Heart right ventricle (tissue), 16 donors: ENCODE measurements around the gene SYTL5. TPM values are rescaled to one million over a fixed set of nuclear protein-coding genes. Genes with fewer than 3 reads are reported as not detected.

Source experiments
- ATAC-seq, 8 donors: fragments of 200-7000 bp; cut with Tn5 transposase; one replicate each; pipeline ENCODE4 v1.9.1; 2020; ENCODE audit warnings: mild to moderate bottlenecking in 8 of 8, moderate library complexity in 8 of 8, moderate number of reproducible peaks in 1 of 8
- DNase-seq, 2 donors: peaks; one replicate each; pipeline ENCODE4 v3.0.0-alpha.2; 2020
- H3K27ac ChIP-seq, 10 donors: fragments of 200-600 bp; sonication (generic) in 2 of 10; one replicate each; pipeline versions ENCODE4 v1.5.0 to v1.8.0; 2020 to 2022; ENCODE audit warnings: mild to moderate bottlenecking in 3 of 10
- H3K27me3 ChIP-seq, 7 donors: fragments of 200-600 bp; one replicate each; pipeline ENCODE4 v1.8.0; 2021 to 2022; ENCODE audit warnings: mild to moderate bottlenecking in 2 of 7
- H3K36me3 ChIP-seq, 9 donors: fragments of 200-600 bp; sonication (generic) in 1 of 9; one replicate each; pipeline versions ENCODE4 v1.5.0 to v1.8.0; 2020 to 2022; ENCODE audit warnings: mild to moderate bottlenecking in 2 of 9
- H3K4me1 ChIP-seq, 9 donors: fragments of 200-600 bp; sonication (generic) in 1 of 9; one replicate each; pipeline versions ENCODE4 v1.5.0 to v1.8.0; 2020 to 2022; ENCODE audit warnings: mild to moderate bottlenecking in 4 of 9
- H3K4me3 ChIP-seq, 10 donors: fragments of 200-600 bp; sonication (generic) in 2 of 10; one replicate each; pipeline versions ENCODE4 v1.5.0 to v1.8.0; 2020 to 2022; ENCODE audit warnings: mild to moderate bottlenecking in 7 of 10, moderate library complexity in 2 of 10
- H3K9me3 ChIP-seq, 11 donors: fragments of 200-600 bp in 10 of 11; sonication (generic) in 2 of 11; one replicate each; pipeline versions ENCODE4 v1.5.0 to v1.8.0; 2013 to 2022; ENCODE audit warnings: mild to moderate bottlenecking in 2 of 11, control low read depth in 1 of 11, moderate library complexity in 1 of 11
- WGBS, 2 donors: extraction: QIAGEN DNeasy Blood & Tissue Kit; methylation state at CpG; one replicate each; pipeline ENCODE4 v1.1.7; 2013; ENCODE audit warnings: inconsistent platforms in 1 of 2; 5-methylcytosine and 5-hydroxymethylcytosine counted together
- intact Hi-C, 10 donors: fragments of 100-400 bp; cut with DNase I; formaldehyde crosslinking; loops; one replicate each; pipeline versions ENCODE4 v1.11.1 to v1.14.2; 2022
- polyA plus RNA-seq, 2 donors: library from polyadenylated mRNA; stranded (reverse); fragments of 200-250 nt; gene quantifications; one replicate each; pipeline ENCODE4 v1.2.3, GENCODE V29; 2013
- total RNA-seq, 10 donors: library from RNA; stranded (reverse); fragmentation: NEBNext Ultra II Directional in 3 of 10; extraction: Animal tissue kit (Norgen Biotek cat#: 25700) in 3 of 10; gene quantifications; one replicate each; pipeline versions ENCODE4 v1.2.1 to v1.2.4, GENCODE V29; 2021 to 2023
- TF ChIP-seq, protein P1 (sequence below), 9 donors: fragments of 200-600 bp; sonication (generic) in 2 of 9; IDR thresholded peaks; one replicate each; pipeline versions ENCODE4 v1.5.0 to v1.8.0; 2021 to 2022; ENCODE audit warnings: antibody characterized with exemption in 9 of 9, mild to moderate bottlenecking in 5 of 9, moderate library complexity in 1 of 9
- donor health status: Arrhythmogenic right ventricular cardiomyopathy.
- donor health status: ischemic (EF 13 %, LVEDD 7.1; RV severe dilation, severe dysfunction).
- donor health status: healthy with polysubstance abuse.
- donor health status: DM: no; HTN: yes; CAD: no.
- donor health status: DM: no; HTN: no; CAD: no.
- donor health status: ischemic (EF 25% LVEDD 6.9; RV normal size, moderate dysfunction).
- donor health status: ischemic (EF 25% LVEDD 5.7; RV mildly dilated, moderate dysfunction).
- donor health status: healthy.
- donor health status: DM: yes; HTN: yes; CAD: no.
- donor health status: Ischemic cardiomyopathy.
- donor health status: ischemic (EF 35%, LVEDD 5.7; RV mildly dilated, moderate dysfunction).
- donor health status: nonischemic (EF 11% LVEDD 7.7; RV severe dilation, severe dysfunction).
- donor health status: DM: yes; HTN: yes; CAD: no.
- donor health status: PGD.
- donor health status: ischemic (EF 29% LVEDD 5.4; RV normal size, mild dysfunction).
- donor health status: nonischemic (EF 23%, LVEDD 6.1; RV moderate dilation, normal function).

SYTL5 gene
- total and polyA plus RNA-seq, 12 donors = 0.03 to 3.2 (median 0.45) TPM; not detected in 3

DNA sequence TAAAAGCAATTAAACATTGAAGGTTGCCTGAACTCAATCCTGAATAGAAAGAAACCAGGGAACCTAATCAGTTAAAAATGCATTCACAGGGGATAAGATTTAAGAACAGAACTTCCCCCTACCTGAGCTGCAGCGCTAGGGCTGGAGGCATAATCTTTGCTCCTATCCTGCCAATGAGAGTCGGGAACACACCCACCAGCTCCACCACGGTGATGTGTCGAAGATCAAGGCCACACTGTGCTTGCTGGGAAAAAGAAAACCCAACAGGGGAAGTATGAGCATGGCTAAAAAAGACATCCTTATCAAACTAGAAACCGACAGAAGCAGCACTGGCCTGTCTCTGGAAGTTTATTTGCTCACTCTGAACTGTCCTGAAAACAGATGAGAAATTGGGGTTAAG is 148.0 kb downstream of the SYTL5 start:
- TF ChIP-seq, protein P1, sequence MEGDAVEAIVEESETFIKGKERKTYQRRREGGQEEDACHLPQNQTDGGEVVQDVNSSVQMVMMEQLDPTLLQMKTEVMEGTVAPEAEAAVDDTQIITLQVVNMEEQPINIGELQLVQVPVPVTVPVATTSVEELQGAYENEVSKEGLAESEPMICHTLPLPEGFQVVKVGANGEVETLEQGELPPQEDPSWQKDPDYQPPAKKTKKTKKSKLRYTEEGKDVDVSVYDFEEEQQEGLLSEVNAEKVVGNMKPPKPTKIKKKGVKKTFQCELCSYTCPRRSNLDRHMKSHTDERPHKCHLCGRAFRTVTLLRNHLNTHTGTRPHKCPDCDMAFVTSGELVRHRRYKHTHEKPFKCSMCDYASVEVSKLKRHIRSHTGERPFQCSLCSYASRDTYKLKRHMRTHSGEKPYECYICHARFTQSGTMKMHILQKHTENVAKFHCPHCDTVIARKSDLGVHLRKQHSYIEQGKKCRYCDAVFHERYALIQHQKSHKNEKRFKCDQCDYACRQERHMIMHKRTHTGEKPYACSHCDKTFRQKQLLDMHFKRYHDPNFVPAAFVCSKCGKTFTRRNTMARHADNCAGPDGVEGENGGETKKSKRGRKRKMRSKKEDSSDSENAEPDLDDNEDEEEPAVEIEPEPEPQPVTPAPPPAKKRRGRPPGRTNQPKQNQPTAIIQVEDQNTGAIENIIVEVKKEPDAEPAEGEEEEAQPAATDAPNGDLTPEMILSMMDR (IDR thresholded peaks at IDR 0.05) = no peak
- no peak overlapping the region for H3K27ac ChIP-seq

GRCh38 chrX:38154818-38155217 is 148.5 kb downstream of the SYTL5 start:
- Histone ChIP-seq H3K4me1 (peaks cover 0 to 4% (median 0%) of the 10 kb centered on the region in 9 donors), H3K36me3 (peaks cover 0 to 18% (median 0%) of the 10 kb centered on the region in 9 donors), H3K9me3 (no peaks in the 10 kb centered on the region), H3K4me3 (no peak overlapping the region), H3K27ac (no peak overlapping the region), H3K27me3 (peaks cover 0 to 31% (median 0%) of the 10 kb centered on the region in 7 donors)
- 54 to 58% methylated on average over 2 of the region's 2 CpGs for WGBS, 2 donors
- TF ChIP-seq, protein P1 (IDR thresholded peaks at IDR 0.05) = no peak
- intact Hi-C loops = no loop called here
- no peak for ATAC-seq
- DNase-seq = no peak

More for the DNA sequence above, 148.0 kb downstream of the SYTL5 start:
- H3K9me3 ChIP-seq = no peaks in the 10 kb centered on the region
- peaks cover 0 to 4% (median 0%) of the 10 kb centered on the region in 9 donors for H3K4me1 ChIP-seq
- ATAC-seq (no peak), DNase-seq (no peak)
- peaks cover 0 to 35% (median 0%) of the 10 kb centered on the region in 7 donors for H3K27me3 ChIP-seq
- H3K4me3 ChIP-seq = no peak overlapping the region
- intact Hi-C loops = no loop called here
- peaks cover 0 to 14% (median 0%) of the 10 kb centered on the region in 9 donors for H3K36me3 ChIP-seq
- WGBS, 2 donors = 57 to 58% methylated on average over 5 of the region's 5 CpGs

DNA sequence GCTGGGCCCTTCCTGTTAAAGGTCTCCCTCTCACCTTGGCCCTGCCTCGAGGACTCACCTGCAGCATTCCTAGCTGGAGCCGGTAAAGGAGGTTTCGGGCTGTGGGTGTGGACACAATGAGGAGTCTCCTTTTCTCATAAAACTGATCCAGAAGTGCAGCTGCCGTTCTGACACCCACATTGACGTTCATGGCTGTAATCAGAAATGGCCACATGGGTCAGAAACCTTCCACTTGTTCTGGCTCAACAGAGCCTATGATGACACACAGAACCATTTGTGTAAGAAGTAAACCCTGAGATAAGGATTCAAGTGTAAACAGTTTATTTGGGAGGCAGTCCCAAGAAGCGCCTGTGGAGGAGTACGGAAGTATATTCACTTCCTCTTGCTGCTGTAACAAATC is 150.5 kb downstream of the SYTL5 start:
- Histone ChIP-seq H3K27me3 (peaks cover 0 to 22% (median 0%) of the 10 kb centered on the region in 7 donors), H3K9me3 (no peaks in the 10 kb centered on the region), H3K36me3 (peaks cover 0 to 27% (median 0%) of the 10 kb centered on the region in 9 donors), H3K4me3 (no peak overlapping the region), H3K27ac (no peak overlapping the region), H3K4me1 (no peaks in the 10 kb centered on the region)
- ATAC-seq = no peak
- TF ChIP-seq, protein P1 (IDR thresholded peaks at IDR 0.05) = no peak
- 94% methylated on average over 7 of the region's 7 CpGs for WGBS, 2 donors
- no peak for DNase-seq
- intact Hi-C loops = no loop called here

- Histone ChIP-seq H3K9me3 (no peaks in the 10 kb centered on the region), H3K27ac (no peak overlapping the region), H3K4me3 (no peak overlapping the region), H3K36me3 (peaks cover 0 to 16% (median 0%) of the 10 kb centered on the region in 9 donors), H3K27me3 (peaks cover 0 to 12% (median 0%) of the 10 kb centered on the region in 7 donors), H3K4me1 (no peaks in the 10 kb centered on the region)
- TF ChIP-seq, protein P1 (IDR thresholded peaks at IDR 0.05) = no peak
- intact Hi-C loops = loop anchor here in 5 of 10 donors (5.0 to 10.0 kb wide), 4 partner anchors 231 to 418 kb away; no protein-coding TSS in a partner anchor
- no peak for DNase-seq
- ATAC-seq = no peak
Observed at GRCh38 chrX:38163193-38163592, 156.8 kb downstream of the SYTL5 start.
